ENCODE measurements around the gene FAM120B.

The FAM120B gene

DNA sequence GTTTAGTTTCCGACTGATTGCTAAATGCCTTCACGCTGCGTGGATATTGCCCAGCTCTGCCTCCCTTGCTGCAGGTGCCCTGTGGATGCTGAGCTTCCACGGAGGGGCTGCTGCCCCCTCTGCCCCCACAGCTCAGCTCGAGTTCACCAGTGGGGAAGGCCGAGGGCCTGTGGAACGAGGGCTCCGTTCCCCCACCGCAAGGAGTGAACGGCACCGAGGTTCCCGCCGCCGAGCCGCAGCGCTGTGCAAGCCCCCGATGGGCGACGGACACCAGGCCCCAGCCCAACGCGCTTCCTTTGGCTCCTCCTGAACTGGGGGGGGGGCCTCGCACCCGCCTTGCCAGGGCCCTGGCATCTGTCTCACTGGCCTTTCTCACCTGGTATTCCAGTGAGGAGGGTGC lies 33.4 kb upstream of the FAM120B start:
- no peak for DNase-seq

DNA sequence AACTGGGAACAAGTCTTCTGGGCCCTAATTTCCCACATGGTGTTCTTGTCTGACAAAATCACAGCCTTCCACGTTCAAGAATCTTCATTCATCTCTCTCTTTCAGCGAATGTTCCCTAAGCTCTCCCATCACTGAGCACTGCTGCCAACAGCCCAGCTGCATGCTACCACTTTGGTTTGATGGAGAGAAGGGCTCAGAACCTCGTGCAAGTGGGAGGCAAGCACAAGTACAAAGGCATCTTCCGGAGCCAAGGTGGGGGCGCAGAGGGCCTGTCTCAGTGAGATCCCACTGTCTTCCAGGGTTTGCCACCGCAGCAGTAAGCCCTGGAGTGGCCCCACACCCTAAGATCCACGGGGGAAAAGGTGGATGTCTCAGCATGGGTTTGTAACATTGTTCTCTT lies 32.9 kb upstream of the FAM120B start:
- DNase-seq: no peak

DNA sequence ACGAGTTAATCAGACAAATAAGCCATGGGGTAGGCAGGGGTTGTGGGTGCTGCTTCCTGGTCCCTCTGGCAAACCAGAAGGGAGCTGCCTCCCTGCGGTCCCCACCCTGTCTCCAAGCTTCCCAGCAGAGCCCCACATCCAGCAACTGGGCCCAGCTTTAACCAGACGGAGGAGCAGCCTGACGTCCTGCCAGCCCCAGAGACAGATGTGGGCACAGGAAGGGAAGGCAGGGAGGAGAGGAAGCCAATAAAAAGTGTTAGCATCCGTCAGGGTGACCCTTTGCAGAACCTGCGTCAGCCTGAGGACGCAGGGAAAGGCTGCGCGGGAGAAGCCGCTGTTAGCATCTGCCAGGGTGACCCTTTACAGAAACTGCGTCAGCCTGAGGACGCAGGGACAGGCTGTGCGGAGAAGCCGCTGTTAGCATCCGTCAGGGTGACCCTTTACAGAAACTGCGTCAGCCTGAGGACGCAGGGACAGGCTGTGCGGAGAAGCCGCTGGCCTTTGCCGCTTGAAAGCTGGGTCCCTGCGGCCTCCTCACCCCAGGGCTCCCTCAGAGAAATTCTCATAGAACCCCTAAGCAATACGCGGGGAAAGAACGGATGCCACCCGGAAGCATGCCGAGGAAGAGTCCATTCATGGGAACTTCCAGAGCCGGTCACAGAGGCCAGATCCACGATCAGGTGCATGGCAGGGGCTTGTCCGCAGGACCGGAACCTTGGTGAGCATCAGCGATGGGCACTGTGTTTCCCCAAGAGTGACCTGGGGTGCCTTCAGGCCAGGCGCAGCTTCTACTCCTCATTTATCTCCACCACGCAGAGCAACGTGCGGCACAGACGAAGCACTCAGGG lies 31.6 kb upstream of the FAM120B start:
- no peak for DNase-seq

DNA sequence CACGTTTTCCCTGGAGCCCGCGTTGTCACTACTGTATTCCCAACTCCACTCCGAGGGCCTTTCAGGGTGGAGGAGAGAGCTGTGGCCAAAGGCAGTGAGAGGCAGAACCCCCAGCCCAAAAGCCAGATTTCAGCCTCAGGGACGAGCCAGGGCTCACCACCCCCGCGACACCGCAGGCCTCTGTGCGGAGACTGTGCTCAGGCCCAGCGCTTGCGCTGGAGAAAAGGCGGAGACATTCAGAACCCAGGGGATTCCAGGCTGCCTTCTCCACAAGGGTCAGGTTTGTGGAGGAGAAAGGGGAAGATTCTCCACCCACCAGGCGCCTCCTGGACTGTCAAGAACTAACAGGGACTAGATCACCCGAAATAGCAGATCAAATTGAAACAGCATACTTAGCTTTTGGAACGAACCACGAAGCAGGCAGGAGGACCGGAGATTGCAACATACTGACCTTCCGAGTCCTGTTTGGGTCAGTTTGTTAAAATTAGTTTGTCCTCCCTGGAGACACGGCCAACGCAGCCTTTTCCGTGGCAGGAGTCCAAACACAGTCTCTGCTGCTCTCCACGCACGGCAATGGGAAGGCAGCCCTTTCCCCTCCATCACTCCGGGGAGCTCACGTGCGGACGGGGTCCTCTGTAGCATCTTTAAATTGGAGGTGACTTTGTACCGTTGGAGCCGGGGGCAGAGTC lies 30.0 kb upstream of the FAM120B start:
- no peak for DNase-seq

DNA sequence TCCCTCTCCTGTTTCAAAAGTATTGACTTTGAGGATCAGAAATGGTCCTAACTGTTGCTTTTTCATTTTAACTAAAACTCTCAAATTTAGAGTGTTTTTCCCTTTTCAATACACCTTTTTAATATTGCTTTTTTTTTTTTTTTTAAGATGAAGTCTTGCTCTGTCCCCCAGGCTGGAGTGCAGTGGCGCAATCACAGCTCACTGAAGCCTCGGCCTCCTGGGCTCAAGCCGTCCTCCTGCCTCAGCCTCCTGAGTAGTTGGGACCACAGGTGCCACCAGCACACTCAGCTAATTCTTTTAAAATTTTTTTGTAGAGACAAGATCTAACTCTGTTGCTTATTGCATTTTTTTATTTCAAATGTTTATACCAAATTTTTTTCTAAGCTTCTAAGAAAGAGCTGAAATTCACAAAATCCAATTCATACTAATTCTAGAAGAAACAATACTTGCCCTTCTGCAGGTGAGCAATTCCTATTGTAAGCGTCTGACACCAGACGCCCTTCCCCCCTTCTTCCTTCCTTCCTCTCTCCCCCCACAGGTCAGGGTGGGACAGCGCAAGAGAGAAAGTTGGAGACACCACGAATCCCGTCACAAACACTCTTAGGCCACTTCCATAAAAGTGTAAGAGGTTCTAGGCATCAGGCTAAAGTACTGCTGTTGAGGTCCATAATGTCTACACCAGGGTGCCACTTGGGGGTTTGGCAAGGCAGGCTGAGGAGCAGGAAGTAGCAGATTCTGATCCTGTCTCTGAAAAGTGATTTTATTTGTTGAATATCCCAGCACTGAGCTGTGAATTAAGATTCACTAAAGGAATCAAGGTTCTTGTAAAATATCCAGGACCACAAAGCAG lies 28.4 kb upstream of the FAM120B start:
- no peak for DNase-seq

DNA sequence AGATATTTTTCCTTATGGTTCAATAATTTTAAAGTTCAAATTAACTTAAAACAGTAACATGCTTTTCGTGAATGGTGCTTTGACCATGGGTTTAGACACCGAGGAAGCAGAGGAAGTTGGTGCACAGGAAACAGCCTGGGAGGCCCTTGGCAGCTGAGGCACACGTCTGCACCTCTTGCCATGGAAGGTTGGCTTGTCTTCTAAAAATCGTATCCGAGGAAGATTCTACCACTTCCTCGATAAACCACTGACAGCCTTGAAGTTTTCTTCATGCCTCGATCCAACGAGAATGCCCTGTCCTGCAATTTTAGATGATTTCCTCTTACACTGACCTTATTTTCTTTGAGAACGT lies 27.8 kb upstream of the FAM120B start:
- DNase-seq: no peak

DNA sequence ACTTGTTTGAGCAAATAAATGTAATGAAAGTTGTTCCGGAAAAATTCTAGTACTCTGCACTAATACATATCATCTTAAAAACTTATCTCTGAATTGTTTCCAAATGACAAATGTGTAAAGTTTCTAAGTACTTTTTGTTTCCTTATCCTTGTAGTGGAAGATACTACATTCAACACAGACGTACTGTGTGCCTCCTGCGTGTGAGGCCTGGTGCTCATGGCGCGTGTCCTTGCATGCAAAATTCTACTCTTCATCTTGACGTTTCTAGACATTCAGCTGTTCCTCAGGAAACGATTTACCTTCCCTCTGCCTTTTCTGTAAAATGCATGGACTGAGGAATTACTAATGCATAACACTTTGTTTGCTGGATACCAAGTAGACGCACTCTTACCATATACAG lies 27.1 kb upstream of the FAM120B start:
- DNase-seq: no peak

DNA sequence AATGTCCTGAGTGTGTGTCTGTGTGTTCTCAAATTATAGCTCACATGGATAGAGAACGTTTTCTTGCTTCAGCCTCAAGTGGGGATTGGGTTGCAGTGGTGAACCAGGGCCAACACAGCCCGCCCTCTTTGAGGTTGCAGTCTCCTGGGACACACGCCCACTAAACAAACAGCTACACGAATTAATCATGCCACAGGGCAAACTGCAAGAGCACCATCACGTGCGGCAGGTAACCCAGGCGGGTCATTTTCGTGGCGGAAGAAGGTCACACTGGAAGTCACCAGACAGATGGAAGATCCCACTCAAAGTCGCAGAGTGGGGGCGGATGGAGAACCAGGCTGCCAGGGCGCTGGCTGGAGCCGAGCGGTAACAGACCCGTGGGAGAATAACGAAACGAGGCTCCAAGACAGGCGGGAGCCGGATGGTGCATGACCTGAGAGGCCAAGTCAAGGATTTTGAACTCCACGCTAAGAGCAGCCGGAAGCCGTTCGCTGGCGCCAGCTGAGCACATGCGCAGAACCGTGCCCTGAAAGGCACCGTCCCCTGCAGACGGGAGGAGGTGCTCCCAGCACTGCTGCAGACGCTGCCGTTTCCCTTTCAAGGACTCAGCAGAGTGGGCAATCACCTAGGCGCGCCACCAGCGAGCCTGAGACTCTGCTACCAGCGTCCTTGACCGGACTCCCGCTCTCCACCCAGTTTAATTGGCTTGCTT lies 26.4 kb upstream of the FAM120B start:
- DNase-seq: no peak

DNA sequence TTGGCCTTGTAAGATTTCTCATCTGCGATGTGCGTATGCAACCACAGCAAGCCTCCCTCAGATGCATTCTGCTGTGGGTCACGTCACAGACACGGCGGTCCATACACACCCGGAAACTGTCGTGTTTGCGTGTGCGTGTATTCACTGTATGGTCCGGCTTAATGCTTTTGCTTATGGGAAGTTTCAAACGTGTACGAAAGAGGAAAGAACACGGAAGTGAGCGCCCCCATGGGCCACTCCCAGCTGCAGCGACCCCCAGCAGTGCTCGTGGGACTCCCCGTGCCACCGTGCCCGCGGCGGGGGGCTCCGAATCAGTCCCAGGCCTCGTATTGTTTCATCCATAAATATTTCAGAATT lies 25.9 kb upstream of the FAM120B start:
- no peak for DNase-seq

DNA sequence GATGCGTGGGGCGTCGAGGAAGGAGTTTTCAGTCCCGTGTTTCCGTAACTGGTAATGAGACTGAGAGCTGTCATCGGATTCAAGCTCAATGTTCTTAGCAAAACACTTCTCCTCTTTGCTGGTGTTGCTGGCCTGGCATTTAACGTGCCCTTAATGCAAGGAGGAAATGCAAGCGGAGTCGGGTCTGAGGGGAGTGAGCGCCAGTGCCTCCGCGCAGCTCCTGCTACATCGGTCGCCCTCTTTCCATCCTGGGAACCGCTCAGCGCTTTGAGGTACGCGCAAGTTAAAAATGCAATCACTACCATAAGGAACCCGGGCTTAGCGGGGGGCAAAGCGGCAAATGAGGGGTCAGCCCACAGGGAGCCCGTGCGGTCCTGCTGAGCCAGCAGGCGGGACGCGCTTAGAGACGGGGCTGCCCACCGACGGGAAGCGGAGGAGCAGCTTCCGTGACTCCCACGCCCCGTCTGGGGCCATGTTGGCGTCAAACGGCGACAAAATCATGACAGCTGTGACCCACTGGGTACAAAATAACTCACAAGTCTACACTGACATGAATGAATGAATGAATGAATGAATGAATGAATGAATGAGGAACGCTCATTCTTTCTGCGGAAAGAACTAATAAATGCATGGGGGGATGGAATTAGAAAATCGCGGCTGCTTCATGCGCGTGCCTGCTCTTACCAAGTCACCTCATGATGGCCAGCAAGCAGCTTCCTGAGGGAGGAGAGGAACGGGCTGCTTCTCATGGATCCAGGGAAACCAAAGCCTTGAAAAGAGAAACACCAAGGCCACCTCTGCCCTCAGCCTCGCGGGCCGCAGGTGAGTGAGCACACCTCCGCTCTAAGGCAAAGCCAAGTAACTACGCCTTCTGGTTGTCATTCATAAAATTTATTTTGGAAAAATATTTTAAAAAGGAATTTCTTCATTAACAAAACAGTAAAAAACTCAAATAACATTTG lies 24.9 kb upstream of the FAM120B start:
- no peak for DNase-seq

DNA sequence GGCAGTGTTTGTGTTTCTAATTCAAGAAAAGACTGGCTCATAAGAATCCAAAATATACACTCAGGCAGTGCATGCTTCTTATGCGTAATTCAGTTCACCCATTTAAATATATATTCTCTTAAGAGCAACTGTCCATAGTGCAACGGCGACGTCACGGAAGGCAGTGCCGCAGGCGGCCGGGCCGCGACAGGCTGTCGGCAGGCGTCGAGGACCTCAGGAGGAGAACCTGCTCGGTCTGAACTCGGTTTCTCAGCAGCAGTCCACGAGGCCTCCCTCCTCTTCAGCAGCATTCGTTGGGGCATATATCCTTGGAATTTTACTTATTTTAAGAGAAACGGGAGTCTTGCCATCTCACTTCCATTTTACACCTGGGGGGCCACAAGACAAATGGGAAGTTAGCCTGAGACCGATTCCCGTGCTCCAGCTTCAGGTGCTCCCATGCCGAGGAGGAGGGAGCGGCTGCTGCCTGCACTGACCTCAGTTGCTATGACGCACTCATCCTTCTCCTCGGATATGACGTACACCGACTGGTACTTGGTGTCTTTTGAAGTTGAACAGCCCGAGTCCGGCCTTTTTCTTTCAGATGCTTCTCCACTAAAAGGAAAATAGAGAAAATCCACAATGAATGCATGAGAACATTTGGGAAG lies 23.9 kb upstream of the FAM120B start:
- no peak for DNase-seq

DNA sequence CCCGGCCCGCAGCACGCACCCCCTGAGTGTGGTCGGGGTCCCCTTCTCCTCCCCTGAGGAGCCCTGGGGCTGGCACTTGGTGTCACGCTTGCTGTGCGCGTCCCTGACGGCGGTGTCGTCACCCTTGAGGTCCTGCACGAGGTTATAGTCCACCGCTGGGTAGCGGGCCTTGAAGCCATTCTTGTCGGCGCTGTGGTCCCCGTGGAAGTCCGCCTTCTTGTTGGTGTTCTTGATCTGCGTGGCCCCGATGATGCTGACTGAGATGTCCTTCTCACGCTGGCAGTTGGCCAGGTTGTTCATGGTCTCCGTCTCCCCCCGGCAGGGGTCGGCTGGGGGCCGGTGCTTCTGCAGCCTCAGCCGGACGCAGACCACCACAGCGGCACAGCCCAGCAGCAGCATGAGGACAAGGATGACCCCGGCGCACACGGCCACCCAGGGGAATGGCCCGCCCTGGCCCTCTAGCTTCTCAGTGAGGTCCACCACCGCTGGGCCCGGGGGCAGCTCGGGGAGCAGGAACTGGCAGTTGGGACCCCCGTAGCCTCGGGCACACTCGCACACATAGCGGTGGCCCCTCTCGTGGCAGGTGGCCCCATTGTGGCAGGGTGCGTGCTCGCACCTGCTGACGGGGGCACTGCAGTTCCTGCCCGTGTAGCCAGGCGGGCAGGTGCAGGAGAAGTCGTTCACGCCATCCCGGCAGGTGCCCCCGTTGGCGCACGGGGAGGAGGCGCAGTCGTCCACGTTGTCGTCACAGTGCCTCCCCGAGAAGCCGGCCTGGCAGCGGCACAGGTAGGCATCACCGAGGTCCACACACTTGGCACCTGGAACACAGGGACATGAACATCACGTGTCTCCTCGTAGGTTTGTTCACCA lies 23.1 kb upstream of the FAM120B start:
- DNase-seq: no peak

DNA sequence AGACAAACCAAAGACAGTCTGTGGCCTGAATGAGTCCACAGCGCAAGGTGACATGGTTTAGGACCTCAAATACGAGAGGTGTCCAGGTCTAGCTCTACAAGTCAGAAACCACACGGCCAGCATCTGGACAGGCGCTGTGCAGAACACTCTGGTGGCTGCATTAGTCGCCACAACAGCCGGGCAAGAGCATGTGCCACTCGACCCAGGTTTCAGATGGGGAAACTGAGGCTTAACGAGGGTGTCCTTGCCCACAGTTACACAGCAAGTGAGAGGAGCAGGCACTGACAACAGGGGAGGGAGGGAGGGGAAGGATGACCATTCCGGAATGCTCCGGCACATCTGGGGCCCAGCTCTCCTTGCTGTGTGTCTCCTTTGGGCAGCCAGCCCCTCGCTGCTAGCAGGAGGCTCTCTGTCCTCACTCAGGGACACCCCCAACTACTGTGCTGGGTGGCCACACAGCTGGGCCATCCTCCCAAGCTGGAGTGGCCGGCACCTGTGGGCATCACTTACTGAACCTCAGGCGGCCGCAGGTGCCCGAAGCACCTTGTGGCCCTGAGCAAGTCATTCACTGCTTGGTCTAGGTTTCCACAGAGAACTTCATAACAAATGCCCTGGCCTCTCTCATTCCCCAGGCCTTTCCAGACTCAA lies 22.3 kb upstream of the FAM120B start:
- no peak for DNase-seq

DNA sequence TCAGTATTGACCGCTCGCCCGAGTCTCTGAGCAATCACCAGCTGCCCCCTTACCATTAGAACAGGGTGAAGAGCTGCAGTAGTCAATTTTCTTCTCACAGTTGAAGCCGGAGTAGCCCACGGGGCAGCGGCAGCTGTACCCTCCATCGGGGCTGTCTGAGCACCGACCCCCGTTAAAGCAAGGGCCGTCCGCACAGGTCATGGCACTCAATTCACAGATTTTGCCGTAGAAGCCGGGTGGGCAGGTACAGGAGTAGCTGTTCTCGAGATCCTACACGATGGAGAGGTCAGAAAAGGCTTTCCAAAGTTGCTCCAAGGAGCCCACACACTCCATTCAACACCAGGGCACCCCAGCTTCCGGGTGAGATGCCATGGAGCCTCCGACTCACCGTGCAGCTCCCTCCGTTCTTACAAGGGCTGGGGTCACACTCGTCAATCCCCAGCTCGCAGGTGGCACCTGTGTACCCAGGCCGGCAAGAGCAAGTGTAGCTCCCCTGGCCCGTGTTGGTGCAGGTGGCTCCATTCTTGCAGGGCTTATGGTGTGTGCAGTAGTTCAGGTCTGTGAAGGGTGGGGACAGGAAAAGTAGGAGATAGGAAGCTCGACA lies 21.6 kb upstream of the FAM120B start:
- no peak for DNase-seq

DNA sequence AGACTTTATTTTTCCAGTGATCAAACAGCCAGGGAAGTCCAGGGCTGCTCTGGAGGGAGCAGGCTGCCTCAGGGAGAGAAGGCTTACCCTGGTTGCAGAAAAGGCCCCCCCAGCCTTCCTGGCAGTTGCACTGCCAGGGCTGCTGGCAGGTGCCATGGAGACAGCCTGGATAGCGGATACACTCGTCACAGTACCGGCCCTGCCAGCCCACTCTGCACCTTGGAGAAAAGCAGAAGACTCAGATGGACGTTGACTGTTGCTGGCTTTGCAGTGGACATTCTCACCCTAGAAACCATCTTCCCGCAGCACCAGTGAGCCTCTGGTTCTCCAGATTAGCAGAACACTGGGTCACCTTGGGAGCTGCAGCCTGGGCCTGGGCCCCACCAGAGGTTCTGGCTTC lies 21.1 kb upstream of the FAM120B start:
- DNase-seq: no peak

DNA sequence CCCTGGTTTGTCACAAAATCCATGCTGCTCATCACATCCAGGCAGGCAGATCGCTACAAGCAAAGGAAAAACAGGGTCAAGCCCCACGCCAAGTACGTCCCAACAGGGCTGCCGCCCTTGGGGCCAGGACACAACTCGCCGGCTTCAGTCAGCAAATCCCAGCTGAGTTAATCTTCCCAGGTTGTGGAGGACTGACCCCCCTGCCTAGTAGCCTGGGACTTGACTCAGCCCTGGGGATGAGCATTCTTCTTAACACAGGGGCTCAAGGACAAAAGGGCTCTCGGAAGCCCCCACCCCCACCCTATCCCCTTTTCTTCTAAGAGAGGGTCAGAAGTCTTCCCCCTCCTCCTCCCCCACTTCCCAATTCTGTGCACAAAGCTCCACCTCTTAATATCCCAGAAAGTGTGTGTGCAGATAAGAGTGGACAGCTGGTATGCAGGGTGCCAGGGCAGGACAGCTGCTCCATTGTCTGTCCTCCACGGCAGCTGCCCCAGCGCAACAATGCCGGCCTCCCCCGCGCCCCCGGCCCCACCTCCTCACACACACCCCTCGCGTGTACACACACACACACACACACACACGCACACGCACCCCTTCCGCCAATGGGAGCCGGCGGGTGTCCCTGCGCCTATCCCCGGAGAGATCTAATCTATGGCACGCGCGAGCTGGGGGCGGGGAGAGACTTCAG lies 20.2 kb upstream of the FAM120B start:
- DNase-seq: no peak

DNA sequence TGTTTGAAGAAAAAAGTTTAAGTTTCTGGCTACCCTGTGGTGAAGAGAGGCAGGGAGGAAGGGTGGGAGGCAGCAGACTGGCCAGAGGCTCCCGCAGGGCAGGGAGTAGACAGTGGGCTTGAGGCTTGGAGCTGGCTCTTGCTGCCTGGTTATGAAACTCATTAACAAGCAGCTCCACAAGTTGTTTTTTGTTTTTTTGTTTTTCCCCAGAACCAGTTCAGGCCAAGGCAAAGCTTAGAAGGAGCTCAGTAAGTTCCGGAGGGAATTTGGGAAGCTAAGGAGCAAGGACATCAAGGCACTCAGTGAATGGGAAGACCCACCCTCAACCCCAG lies 19.7 kb upstream of the FAM120B start:
- DNase-seq: no peak

DNA sequence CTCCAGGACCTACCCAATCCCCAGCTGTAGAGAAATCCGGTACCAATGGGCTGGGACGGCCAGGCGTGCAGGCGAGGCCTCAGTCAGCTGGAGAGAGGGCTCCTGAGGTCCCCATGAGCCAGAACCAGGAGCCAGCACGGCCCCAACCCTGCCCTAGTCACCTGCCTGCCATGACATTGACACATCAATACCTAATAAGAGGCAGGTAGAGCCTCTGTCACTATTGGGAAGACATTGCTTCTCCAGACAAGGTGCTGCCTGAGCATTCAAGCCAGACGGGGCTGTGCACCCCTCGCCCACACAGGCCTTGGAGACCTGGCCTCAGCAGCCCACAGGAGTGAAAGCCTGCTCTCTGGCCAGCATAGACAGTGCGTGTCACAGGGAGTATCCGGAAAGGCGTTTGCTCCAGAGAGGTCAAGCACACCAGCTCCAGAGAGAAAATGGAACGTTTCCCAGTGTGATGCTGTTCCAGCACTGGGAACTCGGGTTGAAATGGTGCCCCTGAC lies 19.1 kb upstream of the FAM120B start:
- DNase-seq: no peak

All from inflammatory macrophage treated with lipopolysaccharide for 1 hour (primary cell).